AG10803 (cell line): ENCODE results near the gene LMX1B.

Source experiments
- DNase-seq: peaks from one replicate; pipeline ENCODE4 v3.0.0; 2010; ENCODE audit warnings: low read depth
- H3K4me3 ChIP-seq: 2 replicates; pipeline ENCODE4 v1.5.1; 2011; ENCODE audit warnings: mild to moderate bottlenecking, low read length, control low read depth
- CTCF ChIP-seq: conservative IDR thresholded peaks from 2 replicates; pipeline ENCODE4 v1.5.1; 2011; ENCODE audit warnings: mild to moderate bottlenecking, low read length, control low read depth, inconsistent platforms

Gene LMX1B

GRCh38 chr9:126678989-126679388, 65.3 kb downstream of the LMX1B start:
- no peak overlapping the region for H3K4me3 ChIP-seq
- DNase-seq = no peak
- no peak for TF ChIP-seq CTCF

GRCh38 chr9:126681336-126681735, 67.6 kb downstream of the LMX1B start:
- H3K4me3 ChIP-seq = no peak overlapping the region
- DNase-seq = no peak

DNA sequence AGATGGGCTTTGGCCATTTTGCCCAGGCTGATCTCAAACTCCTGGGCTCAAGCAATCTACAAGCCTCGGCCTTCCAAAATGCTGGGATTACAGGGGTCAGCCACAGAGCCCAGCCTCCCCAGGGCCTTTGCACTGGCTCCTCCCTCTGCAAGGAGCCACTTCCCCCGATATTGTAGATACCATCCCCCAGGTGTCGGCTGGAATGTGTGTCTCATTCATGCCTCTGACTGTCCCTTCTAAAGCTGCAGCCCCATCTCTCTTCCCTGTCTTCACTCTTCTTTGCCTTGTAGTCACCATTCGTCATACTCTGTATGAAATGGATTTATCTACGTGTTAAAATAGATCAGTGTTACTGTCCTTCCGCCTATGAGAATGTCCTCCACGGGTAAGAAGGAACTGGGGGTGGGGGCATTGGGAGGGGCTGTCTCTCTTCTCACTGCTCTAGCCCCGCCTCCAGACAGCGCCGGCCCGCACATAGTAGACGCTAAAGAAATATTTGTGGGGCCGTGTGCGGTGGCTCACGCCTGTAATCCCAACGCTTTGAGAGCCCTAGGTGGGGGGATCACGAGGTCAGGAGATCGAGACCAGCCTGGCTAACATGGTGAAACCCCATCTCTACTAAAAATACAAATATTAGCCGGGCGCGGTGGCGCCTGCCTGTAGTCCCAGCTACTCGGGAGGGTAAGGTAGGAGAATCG, 68.5 kb downstream of the LMX1B start:
- no peak overlapping the region for H3K4me3 ChIP-seq
- no peak for TF ChIP-seq CTCF
- DNase-seq = no peak

More at GRCh38 chr9:126681336-126681735, 67.6 kb downstream of the LMX1B start:
- no peak for TF ChIP-seq CTCF

GRCh38 chr9:126682928-126683697, 69.4 kb downstream of the LMX1B start:
- no peak for TF ChIP-seq CTCF
- H3K4me3 ChIP-seq = no peak overlapping the region
- DNase-seq = no peak

- no peak overlapping the region for H3K4me3 ChIP-seq
- TF ChIP-seq CTCF = no peak
- no peak for DNase-seq
These were observed 69.9 kb downstream of the LMX1B start for GRCh38 chr9:126683698-126684044.

DNA sequence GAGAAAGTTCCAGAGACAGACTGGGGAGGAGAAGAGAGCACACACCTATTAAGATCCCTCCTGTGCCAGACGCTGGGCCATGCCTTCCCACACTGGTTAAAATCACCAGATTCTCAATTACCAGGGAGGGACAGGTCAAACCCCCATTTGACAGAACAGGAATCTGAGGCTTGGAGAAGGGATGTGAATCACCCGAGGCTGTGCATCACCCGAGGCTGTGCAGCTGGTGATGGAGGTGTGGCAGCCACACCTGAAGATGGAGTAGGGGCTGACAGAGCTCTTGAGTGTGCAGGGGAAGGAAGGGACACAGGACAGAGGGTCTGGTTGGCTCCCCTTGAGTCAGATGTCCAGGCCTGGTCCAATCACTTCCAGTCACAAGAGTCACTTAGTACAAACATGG, 70.6 kb downstream of the LMX1B start:
- TF ChIP-seq CTCF = no peak
- no peak overlapping the region for H3K4me3 ChIP-seq
- DNase-seq = no peak

GRCh38 chr9:126684965-126685465, 71.3 kb downstream of the LMX1B start:
- no peak overlapping the region for H3K4me3 ChIP-seq
- DNase-seq = no peak
- TF ChIP-seq CTCF = no peak
